ENCODE results near the gene ZMYM2. TPM values are rescaled to one million over a fixed set of nuclear protein-coding genes. Genes with fewer than 3 reads are reported as not detected.

The ZMYM2 gene
- total and polyA plus RNA-seq, 2 donors (not counting 3 experiments of a cell fraction or from before 2014, with no cell fraction given) = 14.7 to 75.3 TPM

GRCh38 chr13:20053891-20054290 lies 95.4 kb downstream of the ZMYM2 start:
- Histone ChIP-seq H3K79me2 (ENCODE audit: control insufficient read depth, insufficient read depth, low read length) (no peaks in the 10 kb centered on the region), H3K9ac (replicated peaks; ENCODE audit: extremely low read depth, insufficient read depth, low read length) (no peak overlapping the region), H3K9me3 (replicated peaks; ENCODE audit: control insufficient read depth, insufficient read depth, low read length) (no peaks in the 10 kb centered on the region), H2AFZ (ENCODE audit: low read depth, low read length) (no peak overlapping the region), H3K36me3 (ENCODE audit: control insufficient read depth in 2 of 2, extremely low read depth in 1 of 2, insufficient read depth in 2 of 2, low read length in 2 of 2) (peaks cover 8 to 18% of the 10 kb centered on the region in 2 experiments), H3K27me3 (ENCODE audit: control insufficient read depth in 2 of 2, insufficient read depth in 2 of 2, low read length in 2 of 2) (no peaks in the 10 kb centered on the region), H3K9me1 (replicated peaks; ENCODE audit: control insufficient read depth, extremely low read depth, insufficient read depth, low read length) (no peaks in the 10 kb centered on the region), H3K4me1 (ENCODE audit: control insufficient read depth, extremely low read depth, insufficient read depth, low read length) (no peaks in the 10 kb centered on the region), H3K4me3 (replicated peaks in 1 of 3; ENCODE audit: insufficient read depth in 1 of 3, low read depth in 1 of 3, low read length in 3 of 3) (no peak overlapping the region), H4K20me1 (replicated peaks; ENCODE audit: control insufficient read depth, extremely low read depth, insufficient read depth, low read length) (no peaks in the 10 kb centered on the region), H3K27ac (ENCODE audit: insufficient read depth, low read depth, low read length) (no peak overlapping the region), H3K4me2 (ENCODE audit: insufficient read depth, low read length) (no peak overlapping the region)
- no peak for DNase-seq (ENCODE audit: low read depth, low spot score)
- BruUV-seq (replicated peaks) = no TSS peak
- POLR2A ChIA-PET = interaction anchor here (0.5 kb wide), 1 partner anchor 273 kb away, joined by 6 read pairs; no protein-coding TSS in a partner anchor
- CTCF ChIA-PET = no interaction called here
- FAIRE-seq = no peak
- intact Hi-C loops (cut with micrococcal nuclease) (no loop called here), dilution Hi-C loops (cut with MboI; ENCODE audit: extremely low pct_ligation_motif_present, low sequenced_read_pairs) (no loop called here)
- TF ChIP-seq POLR2AphosphoS5 (IDR thresholded peaks at IDR 0.05; ENCODE audit: insufficient read depth, low read depth, low read length) (no peak), FOS (IDR thresholded peaks at IDR 0.05; ENCODE audit: borderline replicate concordance, insufficient read depth, low read length) (no peak), POLR2A (IDR thresholded peaks at IDR 0.05; ENCODE audit: low read depth, low read length) (no peak), CTCF (IDR thresholded peaks at IDR 0.05; ENCODE audit: extremely low read depth in 1 of 2, insufficient read depth in 1 of 2, low read depth in 1 of 2, low read length in 2 of 2) (no peak), MAX (IDR thresholded peaks at IDR 0.05; ENCODE audit: insufficient read depth, insufficient read length) (no peak), EZH2 (IDR thresholded peaks at IDR 0.05; ENCODE audit: borderline replicate concordance, low read depth, low read length, severe bottlenecking) (no peak)
